C1 segment of cervical spinal cord (tissue), 14 donors: Measurements from ENCODE around the gene NREP.
"Not testable (repeated sequence)": the region's sequence is repeated elsewhere in the genome, so short reads cannot be mapped to it uniquely, and the experiment has no call there.

ENCODE experiments used
- DNase-seq, 14 donors: peaks; one replicate each; lab custom pipeline; 2025; lab: John Stamatoyannopoulos, UW

NREP gene

DNA sequence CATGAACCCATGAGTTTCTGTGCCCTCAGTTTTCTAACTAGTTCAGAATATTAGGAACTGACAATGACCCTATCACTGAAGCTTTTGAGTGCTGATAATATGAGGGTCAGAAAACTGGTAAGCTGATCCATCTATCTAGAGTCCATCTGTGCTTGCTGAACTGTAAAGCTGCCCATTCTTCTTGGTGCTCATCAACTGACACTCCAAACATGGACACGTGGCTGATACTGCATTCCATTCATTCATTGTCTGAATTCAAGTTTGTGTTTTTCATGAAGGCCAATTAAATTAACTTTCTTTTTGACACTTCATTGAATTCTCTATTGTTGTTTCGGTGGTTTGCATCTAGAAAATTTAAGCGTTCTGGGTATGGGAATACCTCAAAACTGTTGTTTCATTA, 17.6 kb downstream of the NREP start:
- DNase-seq = no peak

DNA sequence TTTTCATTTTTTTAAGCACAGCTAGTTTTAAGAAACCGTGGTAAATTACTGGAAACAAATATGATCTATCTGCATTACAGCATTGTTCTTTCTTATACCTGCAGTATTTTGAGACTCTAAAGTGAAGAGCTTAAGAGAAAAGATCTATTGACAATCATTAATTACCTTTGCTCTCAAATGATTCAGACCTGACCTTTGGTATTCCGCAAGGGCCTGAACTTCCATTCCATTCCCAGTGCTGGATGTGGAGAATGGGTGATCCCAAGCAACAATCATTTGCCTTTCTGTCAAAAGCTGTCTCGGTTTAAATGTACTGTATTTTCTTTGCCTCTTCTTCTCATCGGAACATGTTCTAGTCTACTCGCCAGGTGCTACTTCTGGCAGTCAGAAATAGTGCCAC, 18.9 kb downstream of the NREP start:
- DNase-seq = no peak

DNA sequence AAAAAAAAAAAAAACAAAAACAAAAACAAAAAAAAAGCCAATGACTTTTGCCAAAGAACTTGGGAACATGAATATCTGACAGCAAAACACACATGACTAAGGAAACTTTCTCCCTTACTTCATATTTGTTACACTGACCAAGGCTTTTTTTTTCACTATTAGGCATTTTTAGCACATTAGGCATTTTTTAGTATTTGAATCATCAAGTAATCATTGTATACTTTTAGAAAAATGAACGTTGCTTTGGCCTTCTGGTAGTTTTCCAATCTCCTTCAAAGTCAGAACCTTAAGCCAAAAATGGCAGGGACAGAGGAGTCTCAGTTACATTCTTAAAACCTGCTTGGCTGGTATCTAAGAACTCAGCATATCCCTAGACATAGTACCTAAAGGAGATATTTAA, 19.3 kb downstream of the NREP start:
- no peak for DNase-seq

DNA sequence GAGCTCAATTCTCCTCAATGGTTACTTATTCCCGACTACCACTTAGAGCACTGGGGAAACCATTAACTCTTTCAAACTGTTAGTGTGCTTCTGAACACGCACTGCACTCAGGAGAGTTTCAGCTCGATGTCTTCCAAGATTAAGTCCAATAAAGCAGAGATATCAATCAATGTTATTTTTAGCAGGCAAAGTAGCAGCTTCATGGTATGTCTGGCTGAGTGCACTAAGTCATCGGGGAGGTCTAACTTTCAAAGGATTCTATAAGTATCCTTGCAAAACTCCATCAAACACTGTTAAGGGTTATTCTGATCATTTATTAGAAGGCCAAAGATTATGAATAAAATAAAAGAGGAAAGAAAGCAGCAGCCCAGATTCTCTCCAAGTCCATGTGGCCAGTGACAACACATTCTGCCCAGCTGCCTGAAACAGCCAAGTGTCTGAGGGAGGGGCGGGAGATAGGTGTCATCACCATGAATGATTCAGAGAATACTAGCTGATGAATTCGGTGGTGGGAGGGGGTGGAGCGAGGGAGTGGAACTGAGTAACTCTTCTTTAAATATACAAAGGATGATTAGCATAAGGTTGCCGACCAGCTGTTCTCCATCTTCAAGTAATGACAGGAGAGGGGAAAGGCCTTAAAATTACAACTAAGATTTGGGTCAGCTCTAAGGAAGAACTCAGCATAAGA, 21.3 kb downstream of the NREP start:
- DNase-seq = no peak

DNA sequence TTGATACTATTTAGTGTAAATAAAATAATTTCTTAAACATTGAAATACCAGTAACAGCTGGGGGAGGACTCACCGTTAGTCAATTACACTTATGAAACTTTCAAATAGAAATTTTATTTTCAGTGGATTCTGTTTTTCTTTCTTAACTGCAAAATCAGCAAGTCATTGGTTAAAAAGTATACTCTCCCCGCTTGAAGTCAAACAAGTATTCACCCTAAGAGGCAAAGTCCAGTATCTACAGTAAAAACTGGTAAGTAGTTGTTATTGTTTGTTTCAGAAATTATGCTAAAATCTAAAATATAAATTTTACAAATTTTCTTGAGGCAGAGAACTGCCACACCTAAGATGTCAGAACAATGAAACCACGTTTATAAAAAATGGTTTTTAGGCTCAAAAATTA, 22.4 kb downstream of the NREP start:
- DNase-seq = no peak

DNA sequence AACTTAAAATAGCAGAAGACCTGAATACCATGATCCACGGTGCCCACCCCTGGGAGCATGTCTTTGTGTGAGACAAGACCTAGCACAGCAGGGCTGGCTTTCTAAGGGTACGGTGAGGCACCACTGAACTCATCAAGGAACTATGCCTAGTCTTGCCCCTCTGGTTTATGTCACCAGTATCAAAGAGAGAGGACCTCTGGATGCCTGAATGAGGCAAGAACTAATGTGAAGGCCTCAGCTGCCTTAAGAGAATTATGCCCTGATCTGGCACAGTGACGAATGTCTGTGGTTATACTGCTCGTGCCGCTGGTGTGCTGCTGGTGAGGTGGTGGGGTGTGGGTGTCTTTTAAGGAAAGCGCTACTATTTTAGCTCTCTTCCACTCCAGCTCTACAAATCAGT, 23.0 kb downstream of the NREP start:
- DNase-seq = no peak

DNA sequence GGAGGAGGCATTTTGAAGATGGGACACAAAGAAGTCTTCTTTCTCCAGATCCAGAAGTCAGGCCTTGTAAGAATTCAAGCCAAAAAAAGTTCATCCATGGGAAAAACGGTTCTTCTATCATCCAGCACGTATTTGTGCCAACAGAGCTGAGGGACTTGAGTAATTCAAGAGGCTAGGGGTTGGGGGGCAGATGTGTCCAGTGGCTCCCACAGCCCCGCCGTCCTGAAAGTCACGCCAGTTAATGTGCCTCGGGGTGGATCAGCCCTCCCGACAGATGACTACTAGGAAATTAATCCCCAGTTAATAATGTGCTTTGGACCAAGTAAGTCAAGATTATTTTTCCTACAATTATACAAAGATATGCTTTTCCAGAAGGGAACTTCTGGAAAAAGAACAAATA, 23.4 kb downstream of the NREP start:
- DNase-seq = no peak

DNA sequence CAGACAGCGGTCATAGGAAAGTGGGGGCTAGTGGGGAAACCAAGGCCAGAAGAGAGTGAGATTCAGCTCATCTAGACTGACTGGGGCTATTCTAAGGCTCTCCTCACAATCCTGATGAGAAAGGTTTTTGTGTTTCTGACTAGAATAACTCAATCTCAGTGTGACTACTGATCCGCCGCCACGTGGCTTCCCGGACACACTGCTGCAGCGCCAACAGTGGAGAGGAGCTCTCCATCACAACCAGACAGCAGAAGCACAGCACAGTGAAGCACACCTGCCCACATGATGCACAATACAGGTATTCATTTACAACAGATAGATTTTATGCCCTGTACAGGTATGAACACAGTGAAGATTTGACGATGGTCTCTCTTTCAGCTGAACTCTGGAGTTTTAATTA, 25.4 kb downstream of the NREP start:
- DNase-seq = peak in 2 of 14 donors; percentile 12 to 54

DNA sequence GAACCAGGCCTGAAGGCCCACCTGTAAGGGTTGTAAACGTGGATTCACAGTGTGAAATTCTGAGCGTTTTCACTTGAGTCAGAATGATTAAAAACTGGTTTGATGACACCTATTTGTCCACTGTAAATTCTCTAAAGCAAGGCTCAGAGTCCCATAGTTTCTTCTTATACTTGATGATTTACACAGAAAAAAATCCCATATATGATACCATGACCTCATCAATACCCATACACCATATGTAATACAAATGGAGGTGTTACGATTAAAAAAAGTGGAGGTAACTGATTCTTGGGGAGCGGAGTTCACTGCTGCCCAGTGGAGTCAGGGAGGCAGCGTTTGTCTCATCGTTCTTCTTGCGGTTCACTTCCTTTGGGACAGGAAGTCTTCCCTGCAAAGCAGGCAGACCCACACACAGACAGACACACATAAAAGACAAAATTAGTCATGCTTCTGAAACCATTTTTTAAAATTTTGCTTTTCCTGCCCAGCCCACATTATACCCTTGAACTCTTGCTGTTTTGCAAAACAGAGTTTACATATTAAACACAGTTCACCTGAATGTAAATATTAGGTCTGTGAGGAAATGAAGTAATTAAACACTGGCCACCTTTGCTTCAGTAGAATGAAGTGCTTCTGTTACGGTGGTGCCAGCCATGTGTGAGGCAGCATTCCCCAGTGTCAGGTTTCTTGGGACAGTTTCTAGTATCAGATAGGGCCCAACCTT, 26.2 kb downstream of the NREP start:
- no peak for DNase-seq

DNA sequence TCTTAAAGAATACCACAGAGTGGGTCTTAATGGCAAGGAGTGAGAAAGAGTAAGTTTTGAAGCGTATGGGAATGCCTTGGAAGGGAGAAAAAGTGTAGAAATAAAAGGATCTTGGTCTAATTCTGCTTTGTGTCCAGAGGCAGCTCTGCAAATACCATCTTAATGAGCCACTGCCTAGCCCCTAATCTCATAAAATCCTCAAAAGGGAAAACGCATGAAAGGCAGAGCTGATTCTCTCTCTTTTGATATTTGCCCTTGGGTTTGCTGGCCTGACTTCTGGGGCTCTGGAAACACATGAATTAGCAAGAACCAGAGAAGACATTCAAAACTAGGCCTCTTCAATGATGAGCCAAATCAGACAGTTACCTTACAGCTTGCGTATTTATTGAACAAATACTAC, 28.1 kb downstream of the NREP start:
- DNase-seq = no peak

DNA sequence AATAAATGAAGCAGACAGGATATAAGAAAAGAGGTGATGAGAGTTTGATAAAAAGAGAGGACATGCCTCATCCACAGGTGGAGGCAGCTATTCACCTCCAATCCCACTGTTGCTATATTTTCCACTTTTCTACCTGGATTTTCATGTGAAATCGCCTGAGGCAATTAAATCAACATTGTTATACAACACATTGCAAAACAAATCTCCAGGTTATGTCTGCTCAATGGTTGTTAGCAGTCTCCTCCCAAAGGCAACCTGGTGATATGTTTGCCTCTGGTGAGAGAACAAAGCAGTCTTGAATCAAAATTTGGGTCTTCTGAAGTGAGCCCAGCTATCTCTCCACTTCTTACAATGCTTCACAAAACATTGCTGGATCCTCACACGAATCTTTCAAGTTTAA, 30.0 kb downstream of the NREP start:
- DNase-seq = no peak

DNA sequence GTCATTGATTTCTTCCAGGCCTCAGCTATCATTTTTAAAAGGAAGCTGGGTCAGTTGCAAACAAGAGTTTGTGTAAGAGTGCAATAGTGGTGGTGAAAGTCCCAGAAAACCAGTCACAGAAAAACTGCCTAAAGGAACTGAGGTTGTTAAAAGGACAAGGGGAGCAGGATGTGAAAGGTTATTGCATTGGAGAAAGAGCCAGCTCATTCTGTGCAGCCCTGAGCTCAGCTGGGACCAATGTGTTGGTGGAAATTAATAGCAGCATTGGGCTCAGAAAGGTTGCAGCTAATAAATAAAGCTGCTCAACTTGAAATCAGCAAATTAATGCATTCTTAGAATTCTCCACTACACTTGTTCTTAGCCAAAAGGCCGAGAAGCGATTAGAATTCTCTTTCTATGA, 34.9 kb downstream of the NREP start:
- DNase-seq = no peak

DNA sequence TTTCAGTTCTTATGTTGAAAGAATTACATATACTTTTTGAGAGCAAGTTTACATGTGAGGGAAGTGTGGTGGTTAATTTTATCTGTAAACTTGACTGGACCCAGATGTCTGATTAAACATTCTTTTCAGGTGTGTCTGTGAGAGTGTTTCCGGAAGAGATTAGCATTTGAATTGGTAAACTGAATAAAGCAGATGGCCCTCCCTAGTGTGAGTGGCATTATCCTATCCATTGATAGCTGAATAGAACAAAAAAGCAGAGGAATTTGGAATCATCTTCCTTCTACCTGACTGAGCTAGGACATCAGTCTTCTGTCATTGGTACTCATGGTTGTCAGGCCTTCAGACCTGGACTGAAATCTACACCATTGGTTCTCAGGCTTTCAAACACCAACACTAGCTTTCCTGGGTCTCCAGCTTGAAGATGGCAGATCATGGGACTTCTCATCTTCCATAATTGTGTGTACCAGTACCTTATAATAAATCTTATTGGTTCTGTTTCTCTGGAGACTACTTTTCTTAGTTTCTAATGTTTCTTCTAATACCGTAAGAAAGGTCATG, 36.6 kb downstream of the NREP start:
- no peak for DNase-seq

DNA sequence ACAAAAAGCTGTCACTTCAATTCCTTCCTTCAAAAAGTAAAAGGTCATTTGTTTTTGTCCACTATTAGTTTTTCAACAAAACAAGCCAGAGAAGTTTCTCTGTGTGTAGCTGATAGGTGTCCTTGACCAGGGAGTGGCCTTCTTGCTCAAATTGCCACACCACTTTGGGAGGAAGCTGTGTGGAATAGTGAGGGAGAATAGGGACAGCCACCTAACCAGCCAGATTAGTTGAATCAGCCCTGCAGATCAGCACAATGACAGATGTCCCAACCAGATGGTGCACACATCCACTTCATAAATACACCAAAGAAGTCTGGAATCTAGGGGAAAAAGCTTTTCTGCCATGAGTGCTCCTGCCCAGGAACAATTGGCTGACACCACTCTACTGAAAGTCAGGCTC, 37.2 kb downstream of the NREP start:
- DNase-seq = peak in 1 of 14 donors; percentile 59

DNA sequence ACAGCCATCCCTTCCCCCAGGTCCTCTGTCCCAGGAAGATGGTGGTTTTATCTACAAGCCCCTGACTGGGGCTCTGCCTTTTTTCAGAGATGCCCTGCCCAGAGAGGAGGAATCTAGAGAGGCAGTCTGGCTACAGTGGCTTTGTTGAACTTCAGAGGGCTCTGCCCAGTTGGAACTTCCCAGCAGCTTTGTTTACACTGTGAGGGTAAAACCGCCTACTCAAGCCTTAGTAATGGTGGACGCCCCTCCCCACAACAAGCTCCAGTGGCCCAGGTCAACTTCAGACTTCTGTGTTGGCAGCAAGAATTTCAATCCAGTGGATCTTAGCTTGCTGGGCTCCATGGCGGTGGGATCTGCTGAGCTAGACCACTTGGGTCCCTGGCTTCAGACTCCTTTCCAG, 40.2 kb downstream of the NREP start:
- DNase-seq = not testable (repeated sequence)

DNA sequence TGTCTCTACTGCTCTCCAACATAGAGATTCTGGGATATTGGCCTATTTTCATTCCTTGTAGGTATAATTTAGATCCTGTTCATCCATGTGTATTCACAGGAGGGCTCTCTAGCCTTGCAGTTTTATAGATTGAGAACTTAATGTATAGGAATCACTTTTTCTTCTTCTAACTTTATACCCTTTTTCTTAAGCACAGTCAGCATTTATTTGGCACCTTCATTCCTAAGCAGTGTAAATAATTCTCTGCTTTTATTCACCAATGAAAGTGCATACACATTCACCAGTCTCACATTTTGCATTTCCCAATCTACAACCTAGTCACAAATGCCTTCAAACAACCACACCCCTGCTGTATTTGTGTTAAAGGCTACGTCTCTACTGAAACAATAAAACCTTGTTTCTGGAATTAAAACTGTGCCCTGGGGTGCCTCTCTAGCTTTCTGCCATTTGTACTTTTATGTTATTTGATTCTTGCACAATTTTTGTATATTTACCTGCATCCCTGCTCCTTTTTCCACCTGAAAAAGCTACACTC, 49.3 kb downstream of the NREP start:
- no peak for DNase-seq

DNA sequence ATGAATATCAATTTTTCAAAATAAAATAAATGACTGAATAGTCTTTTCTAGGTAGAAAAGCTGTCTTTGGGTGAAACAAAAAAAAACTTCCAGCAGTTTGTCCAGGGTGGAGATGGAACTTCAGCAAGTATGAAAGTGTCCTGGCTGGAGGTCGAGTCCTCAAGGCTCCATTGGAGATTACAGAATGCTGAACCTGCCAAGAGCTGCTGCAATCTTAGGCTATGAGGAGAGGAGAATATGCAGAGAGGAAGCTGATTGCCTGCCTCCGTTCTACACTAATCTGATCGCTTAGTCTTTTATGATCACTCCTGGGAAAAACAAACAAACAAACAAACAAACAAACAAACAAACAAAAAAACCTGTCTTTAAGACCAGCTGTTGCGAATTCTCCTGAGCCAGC, 50.6 kb downstream of the NREP start:
- DNase-seq = no peak

DNA sequence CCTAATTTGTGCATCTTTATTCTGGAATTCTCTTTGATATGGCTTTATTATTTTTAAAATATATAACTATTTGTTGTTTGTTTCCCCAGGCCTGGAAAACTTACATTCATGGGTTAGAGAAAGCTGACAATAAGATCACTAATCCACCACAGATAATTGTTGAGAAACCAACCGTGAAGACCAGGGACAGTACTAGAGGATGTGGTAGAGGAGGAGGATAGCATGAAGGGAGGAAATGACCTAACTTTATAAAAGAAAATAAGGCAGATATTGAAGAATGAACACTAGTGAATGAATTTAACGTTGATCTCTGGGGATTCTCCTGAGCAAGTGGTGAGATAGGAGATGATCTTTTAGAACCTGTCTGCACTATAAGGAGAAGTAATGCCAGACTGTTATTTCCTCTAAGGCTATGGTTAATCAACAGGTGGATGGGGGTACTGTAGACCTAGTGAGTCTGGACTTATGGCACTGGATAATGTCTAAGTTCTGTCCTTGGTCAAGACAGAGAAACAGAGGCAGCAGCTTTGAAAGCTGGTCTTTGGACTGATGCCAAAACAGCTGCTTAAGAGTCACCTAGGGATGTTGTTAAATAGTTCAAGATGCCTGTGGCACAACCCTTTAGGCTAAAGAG, 52.4 kb downstream of the NREP start:
- no peak for DNase-seq

DNA sequence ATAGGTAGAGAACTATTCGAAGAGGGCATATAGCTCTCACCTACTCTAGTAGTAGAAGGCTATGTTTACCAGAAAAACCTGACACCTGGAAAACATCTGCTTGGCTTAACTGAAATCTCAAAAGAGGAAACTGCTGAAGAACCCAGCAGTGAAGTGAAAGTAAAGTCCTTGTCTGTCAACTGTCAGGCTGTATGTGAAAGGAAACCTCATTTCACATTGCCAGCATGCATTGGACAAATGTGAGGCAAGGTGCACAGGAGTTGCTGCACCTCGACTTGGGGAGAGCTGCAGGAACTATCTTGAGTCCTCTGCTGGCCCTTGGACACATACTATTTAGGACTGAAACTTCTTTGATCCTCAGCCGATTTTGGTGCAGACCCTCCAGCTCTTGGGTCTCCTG, 53.3 kb downstream of the NREP start:
- no peak for DNase-seq

DNA sequence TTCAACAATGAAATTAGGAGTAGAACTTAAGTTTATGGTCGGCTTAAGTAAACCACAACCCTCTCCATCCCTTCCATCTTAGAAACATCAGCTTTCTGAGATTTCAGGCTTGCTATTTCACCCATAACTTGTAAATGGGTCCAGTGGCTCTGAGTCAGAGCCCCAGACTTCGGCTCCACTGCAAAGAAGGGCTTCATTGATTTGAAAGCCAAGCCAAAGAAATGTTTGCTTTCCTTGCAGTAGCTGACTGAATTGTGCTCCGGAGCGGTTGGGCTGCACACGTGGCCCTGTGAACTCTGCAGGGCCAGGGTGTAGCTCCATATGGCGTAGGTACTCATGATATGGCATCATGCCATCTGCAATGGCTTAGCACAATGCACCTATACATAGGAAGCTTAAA, 57.0 kb downstream of the NREP start:
- DNase-seq = no peak

DNA sequence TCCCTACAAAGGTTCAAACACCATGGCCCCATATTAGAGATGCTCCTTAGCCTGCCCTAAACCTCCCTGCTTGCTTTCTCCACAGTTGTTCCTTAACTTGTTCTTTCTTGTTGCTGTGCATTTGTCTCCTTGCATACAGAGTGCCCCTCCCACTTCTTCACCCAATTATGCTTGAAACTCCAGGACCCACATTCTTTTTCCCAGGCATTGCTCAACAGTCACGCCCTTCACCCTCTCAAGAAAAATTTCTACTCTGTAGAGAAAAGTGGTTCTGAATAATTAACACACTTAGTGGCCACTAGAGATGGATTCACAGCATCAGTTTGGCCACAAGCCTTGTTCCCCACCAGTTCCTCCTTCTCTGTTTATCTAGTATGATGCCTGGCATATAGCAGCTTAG, 57.7 kb downstream of the NREP start:
- no peak for DNase-seq
